ENCODE data around the gene INKA2.

Gene INKA2

GRCh38 chr1:111723091-111723806, 15.9 kb downstream of the INKA2 start:
- in situ Hi-C loops (cut with HindIII; ENCODE audit: low pct_unique_long_range_greater_than_20kb, low sequenced_read_pairs): no loop called here
- TF ChIP-seq JUND (IDR thresholded peaks at IDR 0.05; ENCODE audit: low read depth): no peak

GRCh38 chr1:111720977-111721786, 18.0 kb downstream of the INKA2 start:
- in situ Hi-C loops (cut with HindIII; ENCODE audit: low pct_unique_long_range_greater_than_20kb, low sequenced_read_pairs): no loop called here
- TF ChIP-seq JUND (IDR thresholded peaks at IDR 0.05; ENCODE audit: low read depth): no peak
- DNase-seq (ENCODE audit: low read depth in 1 of 2, low spot score in 1 of 2): peak in 1 of 2 experiments; percentile 19

More at GRCh38 chr1:111723091-111723806, 15.9 kb downstream of the INKA2 start:
- DNase-seq (ENCODE audit: low read depth in 1 of 2, low spot score in 1 of 2): no peak

GRCh38 chr1:111720274-111720976, 18.8 kb downstream of the INKA2 start:
- peak in 1 of 2 experiments; percentile 40 for DNase-seq (ENCODE audit: low read depth in 1 of 2, low spot score in 1 of 2)
- TF ChIP-seq JUND (IDR thresholded peaks at IDR 0.05; ENCODE audit: low read depth): no peak
- in situ Hi-C loops (cut with HindIII; ENCODE audit: low pct_unique_long_range_greater_than_20kb, low sequenced_read_pairs): no loop called here

GRCh38 chr1:111719674-111720132, 19.5 kb downstream of the INKA2 start:
- TF ChIP-seq JUND (IDR thresholded peaks at IDR 0.05; ENCODE audit: low read depth): no peak
- DNase-seq (ENCODE audit: low read depth in 1 of 2, low spot score in 1 of 2): no peak
- in situ Hi-C loops (cut with HindIII; ENCODE audit: low pct_unique_long_range_greater_than_20kb, low sequenced_read_pairs): no loop called here

GRCh38 chr1:111719135-111719534, 20.1 kb downstream of the INKA2 start:
- TF ChIP-seq JUND (IDR thresholded peaks at IDR 0.05; ENCODE audit: low read depth): no peak
- in situ Hi-C loops (cut with HindIII; ENCODE audit: low pct_unique_long_range_greater_than_20kb, low sequenced_read_pairs): no loop called here
- no peak for DNase-seq (ENCODE audit: low read depth in 1 of 2, low spot score in 1 of 2)

GRCh38 chr1:111717450-111717849, 21.7 kb downstream of the INKA2 start:
- in situ Hi-C loops (cut with HindIII; ENCODE audit: low pct_unique_long_range_greater_than_20kb, low sequenced_read_pairs): no loop called here
- no peak for TF ChIP-seq JUND (IDR thresholded peaks at IDR 0.05; ENCODE audit: low read depth)
- DNase-seq (ENCODE audit: low read depth in 1 of 2, low spot score in 1 of 2): no peak

- in situ Hi-C loops (cut with HindIII; ENCODE audit: low pct_unique_long_range_greater_than_20kb, low sequenced_read_pairs): no loop called here
- no peak for TF ChIP-seq JUND (IDR thresholded peaks at IDR 0.05; ENCODE audit: low read depth)
- no peak for DNase-seq (ENCODE audit: low read depth in 1 of 2, low spot score in 1 of 2)
Observed at GRCh38 chr1:111716333-111716732, 22.9 kb downstream of the INKA2 start.

- no peak for DNase-seq (ENCODE audit: low read depth in 1 of 2, low spot score in 1 of 2)
- TF ChIP-seq JUND (IDR thresholded peaks at IDR 0.05; ENCODE audit: low read depth): no peak
- in situ Hi-C loops (cut with HindIII; ENCODE audit: low pct_unique_long_range_greater_than_20kb, low sequenced_read_pairs): no loop called here
Observed at GRCh38 chr1:111709986-111710385, 29.2 kb downstream of the INKA2 start.

- no peak for TF ChIP-seq JUND (IDR thresholded peaks at IDR 0.05; ENCODE audit: low read depth)
- in situ Hi-C loops (cut with HindIII; ENCODE audit: low pct_unique_long_range_greater_than_20kb, low sequenced_read_pairs): no loop called here
- no peak for DNase-seq (ENCODE audit: low read depth in 1 of 2, low spot score in 1 of 2)
Observed at GRCh38 chr1:111707906-111708305, 31.3 kb downstream of the INKA2 start.

GRCh38 chr1:111706921-111707320, 32.3 kb downstream of the INKA2 start:
- TF ChIP-seq JUND (IDR thresholded peaks at IDR 0.05; ENCODE audit: low read depth): no peak
- in situ Hi-C loops (cut with HindIII; ENCODE audit: low pct_unique_long_range_greater_than_20kb, low sequenced_read_pairs): no loop called here
- no peak for DNase-seq (ENCODE audit: low read depth in 1 of 2, low spot score in 1 of 2)

- DNase-seq (ENCODE audit: low read depth in 1 of 2, low spot score in 1 of 2): no peak
- in situ Hi-C loops (cut with HindIII; ENCODE audit: low pct_unique_long_range_greater_than_20kb, low sequenced_read_pairs): no loop called here
- no peak for TF ChIP-seq JUND (IDR thresholded peaks at IDR 0.05; ENCODE audit: low read depth)
Observed at GRCh38 chr1:111705841-111706240, 33.4 kb downstream of the INKA2 start.

- no peak for DNase-seq (ENCODE audit: low read depth in 1 of 2, low spot score in 1 of 2)
- in situ Hi-C loops (cut with HindIII; ENCODE audit: low pct_unique_long_range_greater_than_20kb, low sequenced_read_pairs): no loop called here
- TF ChIP-seq JUND (IDR thresholded peaks at IDR 0.05; ENCODE audit: low read depth): no peak
Observed at GRCh38 chr1:111704776-111705175, 34.4 kb downstream of the INKA2 start.

- no peak for TF ChIP-seq JUND (IDR thresholded peaks at IDR 0.05; ENCODE audit: low read depth)
- in situ Hi-C loops (cut with HindIII; ENCODE audit: low pct_unique_long_range_greater_than_20kb, low sequenced_read_pairs): no loop called here
- DNase-seq (ENCODE audit: low read depth in 1 of 2, low spot score in 1 of 2): no peak
Observed at GRCh38 chr1:111704240-111704639, 35.0 kb downstream of the INKA2 start.
